Measurements from ENCODE around the gene ETS1. TPM values are rescaled to one million over a fixed set of nuclear protein-coding genes. Genes with fewer than 3 reads are reported as not detected.
"Not testable (repeated sequence)": the region's sequence is repeated elsewhere in the genome, so short reads cannot be mapped to it uniquely, and the experiment has no call there.

ETS1 gene
- total RNA-seq, 4 donors from 2014 or later, result 46.3 to 70.6 (median 57.6) TPM

- peak overlapping the region; percentile 8 to 45 (median 24) for H3K4me3 ChIP-seq
- peaks cover 0 to 37% (median 16%) of the 10 kb centered on the region in 4 donors for H3K4me1 ChIP-seq
- DNase-seq (ENCODE audit: low spot score in 2 of 2), result no peak
- H3K9me3 ChIP-seq, result peaks cover 0 to 3% (median 0%) of the 10 kb centered on the region in 4 donors
- no peaks in the 10 kb centered on the region for H3K36me3 ChIP-seq
- H3K27ac ChIP-seq, result peak overlapping the region; percentile 48 to 86 (median 68)
- 47 to 55% methylated on average over 21 of the region's 21 CpGs for WGBS, 2 donors
- TF ChIP-seq EP300 (IDR thresholded peaks at IDR 0.05), result no peak
- H3K27me3 ChIP-seq, result no peaks in the 10 kb centered on the region
Measured at GRCh38 chr11:128450882-128451651, 136.3 kb downstream of the ETS1 start.

DNA sequence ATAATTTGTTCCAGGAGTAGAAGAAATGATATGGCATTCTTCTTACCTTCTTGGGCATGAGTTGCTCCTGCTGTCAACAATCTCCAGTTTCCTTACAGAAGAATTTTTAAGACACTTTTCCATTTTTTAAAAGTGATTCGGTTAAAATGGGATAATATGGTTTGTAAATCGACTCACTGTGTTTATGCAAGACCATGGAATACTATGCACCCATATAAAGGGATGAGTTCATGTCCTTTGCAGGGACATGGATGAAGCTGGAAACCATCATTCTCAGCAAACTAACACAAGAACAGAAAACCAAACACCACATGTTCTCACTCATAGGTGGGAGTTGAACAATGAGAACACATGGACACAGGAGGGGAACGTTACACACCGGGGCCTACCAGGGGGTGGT, 136.9 kb downstream of the ETS1 start:
- H3K27me3 ChIP-seq; H3K36me3 ChIP-seq; DNase-seq (ENCODE audit: low spot score in 2 of 2); H3K27ac ChIP-seq; H3K4me3 ChIP-seq; H3K9me3 ChIP-seq: not testable (repeated sequence)
- H3K4me1 ChIP-seq, result peaks cover 0 to 33% (median 16%) of the 10 kb centered on the region in 4 donors
- 78 to 84% methylated on average over 4 of the region's 4 CpGs for WGBS, 2 donors

- DNase-seq (ENCODE audit: low spot score in 2 of 2), result no peak
- 80 to 84% methylated on average over 3 of the region's 3 CpGs for WGBS, 2 donors
- no peaks in the 10 kb centered on the region for H3K36me3 ChIP-seq
- no peaks in the 10 kb centered on the region for H3K27me3 ChIP-seq
- H3K4me1 ChIP-seq, result peaks cover 0 to 33% (median 16%) of the 10 kb centered on the region in 4 donors
- no peak overlapping the region for H3K4me3 ChIP-seq
- peaks cover 0 to 8% (median 0%) of the 10 kb centered on the region in 4 donors for H3K9me3 ChIP-seq
- no peak for TF ChIP-seq EP300 (IDR thresholded peaks at IDR 0.05)
- no peak for TF ChIP-seq POLR2A (IDR thresholded peaks at IDR 0.05)
- TF ChIP-seq, protein P1, sequence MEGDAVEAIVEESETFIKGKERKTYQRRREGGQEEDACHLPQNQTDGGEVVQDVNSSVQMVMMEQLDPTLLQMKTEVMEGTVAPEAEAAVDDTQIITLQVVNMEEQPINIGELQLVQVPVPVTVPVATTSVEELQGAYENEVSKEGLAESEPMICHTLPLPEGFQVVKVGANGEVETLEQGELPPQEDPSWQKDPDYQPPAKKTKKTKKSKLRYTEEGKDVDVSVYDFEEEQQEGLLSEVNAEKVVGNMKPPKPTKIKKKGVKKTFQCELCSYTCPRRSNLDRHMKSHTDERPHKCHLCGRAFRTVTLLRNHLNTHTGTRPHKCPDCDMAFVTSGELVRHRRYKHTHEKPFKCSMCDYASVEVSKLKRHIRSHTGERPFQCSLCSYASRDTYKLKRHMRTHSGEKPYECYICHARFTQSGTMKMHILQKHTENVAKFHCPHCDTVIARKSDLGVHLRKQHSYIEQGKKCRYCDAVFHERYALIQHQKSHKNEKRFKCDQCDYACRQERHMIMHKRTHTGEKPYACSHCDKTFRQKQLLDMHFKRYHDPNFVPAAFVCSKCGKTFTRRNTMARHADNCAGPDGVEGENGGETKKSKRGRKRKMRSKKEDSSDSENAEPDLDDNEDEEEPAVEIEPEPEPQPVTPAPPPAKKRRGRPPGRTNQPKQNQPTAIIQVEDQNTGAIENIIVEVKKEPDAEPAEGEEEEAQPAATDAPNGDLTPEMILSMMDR (IDR thresholded peaks at IDR 0.05), result no peak
- H3K27ac ChIP-seq, result no peak overlapping the region
Measured at GRCh38 chr11:128448981-128449713, 138.2 kb downstream of the ETS1 start.

GRCh38 chr11:128448200-128448886, 139.0 kb downstream of the ETS1 start:
- no peak for DNase-seq (ENCODE audit: low spot score in 2 of 2)
- Histone ChIP-seq H3K27ac (peak overlapping the region in 1 of 4 donors; percentile 47), H3K36me3 (no peaks in the 10 kb centered on the region), H3K4me1 (peaks cover 0 to 25% (median 16%) of the 10 kb centered on the region in 4 donors), H3K4me3 (no peak overlapping the region), H3K27me3 (no peaks in the 10 kb centered on the region), H3K9me3 (peaks cover 0 to 8% (median 0%) of the 10 kb centered on the region in 4 donors)
- WGBS, 2 donors, result 84 to 90% methylated on average over 7 of the region's 7 CpGs
- TF ChIP-seq, protein P1 (IDR thresholded peaks at IDR 0.05), result no peak
- TF ChIP-seq EP300 (IDR thresholded peaks at IDR 0.05) (no peak), POLR2A (IDR thresholded peaks at IDR 0.05) (no peak)

DNA sequence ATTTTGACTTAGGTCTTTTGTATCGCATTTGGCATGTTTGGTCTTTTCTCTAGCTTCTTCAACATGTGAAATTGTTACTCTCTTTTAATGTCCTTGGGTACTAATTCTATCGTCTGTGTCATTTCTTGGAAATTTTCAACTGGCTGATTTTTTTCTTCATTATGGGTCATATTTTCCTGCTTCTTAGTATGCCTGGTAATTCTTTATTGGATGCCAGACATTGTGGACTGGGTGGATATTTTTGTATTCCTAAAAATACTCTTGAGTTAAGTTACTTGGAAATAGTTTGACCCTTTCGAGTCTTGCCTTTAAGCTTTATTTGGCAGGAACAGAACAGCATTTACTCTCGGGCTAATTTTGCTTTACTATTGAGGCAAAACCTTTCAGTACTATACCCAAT, 140.1 kb downstream of the ETS1 start:
- H3K27ac ChIP-seq, result no peak overlapping the region

DNA sequence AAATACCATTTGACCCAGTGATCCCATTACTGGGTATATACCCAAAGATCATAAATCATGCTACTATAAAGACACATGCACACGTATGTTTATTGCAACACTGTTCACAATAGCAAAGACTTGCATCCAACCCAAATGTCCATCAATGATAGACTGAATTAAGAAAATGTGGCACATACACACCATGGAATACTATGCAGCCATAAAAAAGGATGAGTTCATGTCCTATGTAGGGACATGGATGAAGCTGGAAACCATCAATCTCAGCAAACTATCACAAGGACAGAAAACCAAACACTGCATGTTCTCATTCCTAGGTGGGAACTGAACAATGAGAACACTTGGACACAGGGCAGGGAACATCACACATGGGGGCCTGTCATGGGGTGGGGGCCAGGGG, 141.4 kb downstream of the ETS1 start:
- not testable (repeated sequence) for H3K36me3 ChIP-seq; H3K4me3 ChIP-seq; H3K27ac ChIP-seq; H3K4me1 ChIP-seq; H3K9me3 ChIP-seq; DNase-seq (ENCODE audit: low spot score in 2 of 2); H3K27me3 ChIP-seq
- 88 to 100% methylated on average over 1 of the region's 1 CpG for WGBS, 2 donors

More for the DNA sequence above, 140.1 kb downstream of the ETS1 start:
- no peak for DNase-seq (ENCODE audit: low spot score in 2 of 2)
- peaks cover 0 to 15% (median 5%) of the 10 kb centered on the region in 4 donors for H3K4me1 ChIP-seq
- H3K9me3 ChIP-seq, result peaks cover 0 to 8% (median 0%) of the 10 kb centered on the region in 4 donors
- no peaks in the 10 kb centered on the region for H3K27me3 ChIP-seq
- WGBS, 2 donors, result 71 to 74% methylated on average over 4 of the region's 4 CpGs
- no peak overlapping the region for H3K4me3 ChIP-seq
- no peak for TF ChIP-seq POLR2A (IDR thresholded peaks at IDR 0.05)
- H3K36me3 ChIP-seq, result no peaks in the 10 kb centered on the region
